HuH-7 (cell line): ENCODE results near the gene WWOX.

Experiments used
- DNase-seq: peaks from one replicate; pipeline ENCODE4 v3.0.0; 2011; ENCODE audit warnings: low spot score

WWOX gene

GRCh38 chr16:78105517-78105916 is 6.1 kb downstream of the WWOX start:
- no peak for DNase-seq

GRCh38 chr16:78106686-78107085 is 7.2 kb downstream of the WWOX start:
- no peak for DNase-seq

- DNase-seq: no peak
These were observed 9.0 kb downstream of the WWOX start for GRCh38 chr16:78108451-78108850.

- DNase-seq: no peak
These were observed 13.8 kb downstream of the WWOX start for GRCh38 chr16:78113258-78113657.

- DNase-seq: no peak
These were observed 16.2 kb downstream of the WWOX start for GRCh38 chr16:78115659-78116058.

- no peak for DNase-seq
These were observed 17.5 kb downstream of the WWOX start for GRCh38 chr16:78116946-78117345.

GRCh38 chr16:78117391-78117790 is 17.9 kb downstream of the WWOX start:
- no peak for DNase-seq

- DNase-seq: no peak
These were observed 19.1 kb downstream of the WWOX start for GRCh38 chr16:78118469-78119025.

GRCh38 chr16:78122774-78123315 is 23.4 kb downstream of the WWOX start:
- DNase-seq: no peak

GRCh38 chr16:78125112-78125844 is 25.8 kb downstream of the WWOX start:
- no peak for DNase-seq

- no peak for DNase-seq
These were observed 27.2 kb downstream of the WWOX start for GRCh38 chr16:78126662-78127061.

- DNase-seq: no peak
These were observed 27.7 kb downstream of the WWOX start for GRCh38 chr16:78127130-78127529.

- no peak for DNase-seq
These were observed 29.5 kb downstream of the WWOX start for GRCh38 chr16:78128913-78129312.

- DNase-seq: no peak
These were observed 29.9 kb downstream of the WWOX start for GRCh38 chr16:78129349-78129748.

GRCh38 chr16:78130083-78130608 is 30.7 kb downstream of the WWOX start:
- no peak for DNase-seq

- DNase-seq: no peak
These were observed 31.5 kb downstream of the WWOX start for GRCh38 chr16:78130950-78131349.

GRCh38 chr16:78133919-78134318 is 34.5 kb downstream of the WWOX start:
- peak; percentile 32 for DNase-seq

GRCh38 chr16:78134944-78135619 is 35.6 kb downstream of the WWOX start:
- no peak for DNase-seq

GRCh38 chr16:78137179-78137578 is 37.7 kb downstream of the WWOX start:
- DNase-seq: no peak

- DNase-seq: no peak
These were observed 38.5 kb downstream of the WWOX start for GRCh38 chr16:78137782-78138616.

GRCh38 chr16:78140818-78141466 is 41.5 kb downstream of the WWOX start:
- peak; percentile 37 for DNase-seq
